GM12878 (cell line): ENCODE data around the gene GGCT. TPM values are rescaled to one million over a fixed set of nuclear protein-coding genes. Genes with fewer than 3 reads are reported as not detected.

Experiments used
- ATAC-seq: fragments of 200-7000 bp; cut with Tn5 transposase; 3 replicates; pipeline ENCODE4 v1.9.1; 2020; ENCODE audit warnings: mild to moderate bottlenecking, moderate library complexity
- BruUV-seq: library from RNA; stranded (reverse); fragments of 400-500 nt; replicated peaks from 2 replicates; lab custom pipeline; 2021; lab: Mats Ljungman, UMichigan
- CTCF ChIA-PET: fragments of 300-600 bp; sonication (Branson Sonifier 250); formaldehyde crosslinking; extraction: SDS; loops from one replicate; lab custom pipeline; 2021; ENCODE audit warnings: inconsistent platforms; lab: Yijun Ruan, JAX
- POLR2A ChIA-PET: fragments of 350-600 bp; formaldehyde crosslinking; extraction: SDS; loops from one replicate; lab custom pipeline; 2021; ENCODE audit warnings: inconsistent platforms; lab: Charles Lee
- RAD21 ChIA-PET: fragments of 300-600 bp; sonication (Branson Sonifier 250); formaldehyde crosslinking; loops from one replicate; lab custom pipeline; 2023; ENCODE audit warnings: antibody characterized with exemption; ENCODE audit not compliant: unreplicated experiment; lab: Charles Lee
- SMC1A ChIA-PET: fragments of 300-600 bp; sonication (Branson Sonifier 250); formaldehyde crosslinking; loops from one replicate; lab custom pipeline; 2023; ENCODE audit not compliant: unreplicated experiment, uncharacterized antibody; lab: Charles Lee
- DNase-seq: peaks from one replicate; pipeline ENCODE4 v3.0.0-alpha.2; 2011; ENCODE audit warnings: low read depth, low spot score
- FAIRE-seq: peaks from 3 replicates; lab custom pipeline; 2011; peaks lifted over from hg19 to GRCh38; lab: Jason Lieb, UNC
- H2AFZ ChIP-seq: 2 replicates; pipeline ENCODE4 v1.6.0; 2011; ENCODE audit warnings: low read depth, low read length, control low read depth; ENCODE audit not compliant: control insufficient read depth
- H3K27ac ChIP-seq: 2 replicates; pipeline ENCODE4 v1.5.1; 2011; ENCODE audit warnings: control low read depth; ENCODE audit not compliant: control insufficient read depth, insufficient read depth
- H3K27me3 ChIP-seq, 2 experiments: replicated peaks in 1 of 2; 2 replicates each; pipeline versions ENCODE4 v1.6.0 to v1.6.1; 2011; ENCODE audit warnings: low read length in 1 of 2; ENCODE audit not compliant: control insufficient read depth in 2 of 2, insufficient read depth in 2 of 2
- H3K36me3 ChIP-seq, 2 experiments: 2 replicates each; pipeline ENCODE4 v1.5.1; 2011; ENCODE audit warnings: low read length in 1 of 2; ENCODE audit not compliant: control insufficient read depth in 2 of 2, insufficient read depth in 2 of 2
- H3K4me1 ChIP-seq: 2 replicates; pipeline ENCODE4 v1.6.1; 2011; ENCODE audit warnings: mild to moderate bottlenecking, low read length, moderate library complexity, mixed read lengths; ENCODE audit not compliant: control insufficient read depth, insufficient read depth
- H3K4me2 ChIP-seq: 2 replicates; pipeline ENCODE4 v1.6.0; 2011; ENCODE audit warnings: control low read depth; ENCODE audit not compliant: control insufficient read depth, insufficient read depth
- H3K4me3 ChIP-seq: fragments of 200-600 bp; sonication (generic); 2 replicates; pipeline ENCODE4 v1.5.1; 2016
- H3K79me2 ChIP-seq: 2 replicates; pipeline ENCODE4 v1.6.0; 2011; ENCODE audit warnings: low read length; ENCODE audit not compliant: control insufficient read depth, insufficient read depth
- H3K9ac ChIP-seq: 2 replicates; pipeline ENCODE4 v1.8.0; 2011; ENCODE audit warnings: low read length, control low read depth, mixed read lengths; ENCODE audit not compliant: control insufficient read depth, insufficient read depth
- H3K9me3 ChIP-seq: replicated peaks from 3 replicates; pipeline ENCODE4 v1.5.1; 2011; ENCODE audit warnings: mild to moderate bottlenecking, low read length; ENCODE audit not compliant: control insufficient read depth, insufficient read depth
- H4K20me1 ChIP-seq: 2 replicates; pipeline ENCODE4 v1.6.0; 2011; ENCODE audit not compliant: control insufficient read depth, insufficient read depth
- BACH1 ChIP-seq: fragments of 450-650 bp; IDR thresholded peaks from 2 replicates; pipeline ENCODE4 v1.6.1; 2017; ENCODE audit warnings: mild to moderate bottlenecking, borderline replicate concordance
- CBFB ChIP-seq: IDR thresholded peaks from 2 replicates; pipeline ENCODE4 v1.6.1; 2016; ENCODE audit warnings: antibody characterized with exemption, low read depth
- CEBPB ChIP-seq, 2 experiments: fragments of 150-350 bp in 1 of 2; IDR thresholded peaks; 2 replicates each; pipeline ENCODE4 v1.6.1; 2012 to 2014; ENCODE audit warnings: low read depth in 2 of 2, low read length in 2 of 2, borderline replicate concordance in 1 of 2, inconsistent platforms in 1 of 2
- CREM ChIP-seq: IDR thresholded peaks from 2 replicates; pipeline ENCODE4 v1.6.1; 2014; ENCODE audit warnings: antibody characterized with exemption, low read depth
- HDGF ChIP-seq: fragments of 450-650 bp; IDR thresholded peaks from 2 replicates; pipeline ENCODE4 v1.6.1; 2016; ENCODE audit warnings: antibody characterized with exemption
- KDM1A ChIP-seq: fragments of 200-600 bp; sonication (generic); IDR thresholded peaks from 2 replicates; pipeline ENCODE4 v1.6.1; 2016; ENCODE audit warnings: borderline replicate concordance
- NFYB ChIP-seq: IDR thresholded peaks from 2 replicates; pipeline ENCODE4 v1.6.1; 2011; ENCODE audit warnings: low read depth, mild to moderate bottlenecking, low read length, improper control_type of control experiment, moderate library complexity; ENCODE audit not compliant: insufficient read depth
- POLR2AphosphoS2 ChIP-seq: IDR thresholded peaks from 2 replicates; pipeline ENCODE4 v1.6.1; 2011; ENCODE audit warnings: low read depth, mild to moderate bottlenecking, low read length, improper control_type of control experiment, moderate library complexity
- SIX5 ChIP-seq: IDR thresholded peaks from 2 replicates; pipeline ENCODE4 v1.6.1; 2011; ENCODE audit warnings: mild to moderate bottlenecking, low read depth, low read length, moderate library complexity; ENCODE audit not compliant: severe bottlenecking
- SP1 ChIP-seq: IDR thresholded peaks from one replicate; pipeline ENCODE4 v1.6.1; 2011; ENCODE audit warnings: low read depth, low read length
- TCF7 ChIP-seq: IDR thresholded peaks from 2 replicates; pipeline ENCODE4 v1.6.1; 2014; ENCODE audit warnings: antibody characterized with exemption, borderline replicate concordance
- ZNF24 ChIP-seq: fragments of 450-650 bp; IDR thresholded peaks from 2 replicates; pipeline ENCODE4 v1.6.1; 2017; ENCODE audit warnings: antibody characterized with exemption, mild to moderate bottlenecking
- ZNF622 ChIP-seq: fragments of 450-650 bp; IDR thresholded peaks from 2 replicates; pipeline ENCODE4 v1.6.1; 2017; ENCODE audit warnings: mild to moderate bottlenecking, inconsistent platforms
- WGBS: methylation state at CpG from one replicate; pipeline ENCODE4 v1.1.6; 2016; ENCODE audit warnings: low lambda C conversion rate; ENCODE audit not compliant: insufficient replicate concordance, insufficient coverage; ENCODE audit errors: missing lambda C conversion rate; 5-methylcytosine and 5-hydroxymethylcytosine counted together
- in situ Hi-C: fragments of 300-500 bp; cut with MboI; formaldehyde crosslinking; loops from 9 replicates; pipeline ENCODE4 v1.14.3; 2018; ENCODE audit warnings: mixed read lengths
- intact Hi-C: fragments of 100-400 bp; cut with micrococcal nuclease; formaldehyde crosslinking; loops from one replicate; pipeline ENCODE4 v1.14.2; 2022; ENCODE audit not compliant: unreplicated experiment
- polyA plus RNA-seq, 11 experiments: library from polyadenylated mRNA; depleted of rRNA in 4 of 11; unstranded in 6 of 11; stranded (reverse) in 5 of 11; fragments of >200 nt; fragmentation: Nextera tagmentation in 4 of 11; fragmentation: Illumina TruSeq in 1 of 11; extraction: Ambion mirVana in 4 of 11; extraction: Trizol in 1 of 11; gene quantifications; 1 replicate in 1 of 11; 2 replicates in 10 of 11; pipeline versions ENCODE4 v1.2.1 to v1.2.3, GENCODE V29; 2011 to 2016; ENCODE audit warnings: inconsistent platforms in 2 of 11, missing spikeins in 2 of 11, low read depth in 1 of 11
- total RNA-seq, 4 experiments: library from RNA; depleted of rRNA in 3 of 4; stranded (reverse); fragments of >200 nt in 3 of 4; fragmentation: Illumina TruSeq in 1 of 4; extraction: Trizol in 1 of 4; gene quantifications; 2 replicates each; pipeline versions ENCODE4 v1.2.1 to v1.2.3, GENCODE V29; 2013 to 2021
- TF ChIP-seq, protein P1 (sequence below): IDR thresholded peaks from 2 replicates; pipeline ENCODE4 v1.6.1; 2012; ENCODE audit warnings: low read depth, low read length, improper control_type of control experiment
- TF ChIP-seq, protein P2 (sequence below): fragments of 450-650 bp; IDR thresholded peaks from 2 replicates; pipeline ENCODE4 v1.6.1; 2016; ENCODE audit warnings: mild to moderate bottlenecking
- TF ChIP-seq, protein P3 (sequence below): IDR thresholded peaks from 2 replicates; pipeline ENCODE4 v1.6.1; 2011; ENCODE audit warnings: low read depth, low read length, improper control_type of control experiment, borderline replicate concordance
- TF ChIP-seq, protein P4 (sequence below): IDR thresholded peaks from 2 replicates; pipeline ENCODE4 v1.6.1; 2012; ENCODE audit warnings: low read depth, low read length, improper control_type of control experiment

The GGCT gene
- total and polyA plus RNA-seq, 10 of the 15 experiments (the other 5 are each of a cell fraction or from before 2014, with no cell fraction given), result 57.0 to 215 (median 92.3) TPM

DNA sequence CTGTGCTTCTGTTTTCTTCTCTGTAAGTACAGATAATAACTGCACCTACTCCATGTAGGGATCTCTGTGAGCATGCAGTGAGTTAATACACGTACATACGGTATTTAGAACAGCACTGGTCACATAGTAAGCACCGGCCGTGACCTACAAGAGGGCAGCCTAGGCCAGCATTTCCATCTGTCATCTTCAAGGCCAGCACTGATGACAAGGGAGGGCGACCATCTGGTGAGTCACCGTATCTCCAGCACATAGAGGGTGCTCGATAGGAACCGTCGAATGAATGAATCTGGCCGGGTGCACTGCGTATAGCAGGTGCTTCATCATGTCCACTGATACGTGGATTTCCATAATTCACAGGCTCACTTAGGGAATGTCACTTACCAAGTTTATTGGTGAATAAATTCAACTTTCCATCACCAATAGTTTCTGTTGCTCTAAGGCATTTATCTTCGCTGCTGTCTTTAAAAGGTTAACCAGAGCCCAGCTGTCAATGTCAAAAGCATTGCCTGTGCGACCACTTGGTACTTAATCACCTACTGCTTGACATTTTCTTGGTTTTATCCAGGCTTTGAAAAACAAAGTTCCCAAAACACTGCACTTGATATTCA, 34.4 kb downstream of the GGCT start:
- H3K4me3 ChIP-seq, result no peak overlapping the region
- H3K9me3 ChIP-seq, result no peaks in the 10 kb centered on the region; the same call in 2 of the 3 replicates
- 96% methylated on average over 14 of the region's 14 CpGs for WGBS
- ChIA-PET RAD21 (no interaction called here), SMC1A (no interaction called here)
- ATAC-seq, result no peak
- peaks cover 8% of the 10 kb centered on the region for H3K79me2 ChIP-seq
- in situ Hi-C loops, result no loop called here
- DNase-seq, result no peak
- H3K4me2 ChIP-seq, result no peak overlapping the region
- no peak overlapping the region for H3K27ac ChIP-seq
- TF ChIP-seq ZNF24 (no peak), CEBPB (IDR thresholded peaks at IDR 0.05; ENCODE audit: borderline replicate concordance in 1 of 2, low read depth in 2 of 2, low read length in 2 of 2) (no peak), ZNF622 (no peak), CBFB (no peak), BACH1 (no peak), HDGF (no peak), NFYB (no peak), SIX5 (no peak), SP1 (no peak), TCF7 (no peak), CREM (no peak), POLR2AphosphoS2 (no peak), KDM1A (no peak)
- TF ChIP-seq, protein P1, sequence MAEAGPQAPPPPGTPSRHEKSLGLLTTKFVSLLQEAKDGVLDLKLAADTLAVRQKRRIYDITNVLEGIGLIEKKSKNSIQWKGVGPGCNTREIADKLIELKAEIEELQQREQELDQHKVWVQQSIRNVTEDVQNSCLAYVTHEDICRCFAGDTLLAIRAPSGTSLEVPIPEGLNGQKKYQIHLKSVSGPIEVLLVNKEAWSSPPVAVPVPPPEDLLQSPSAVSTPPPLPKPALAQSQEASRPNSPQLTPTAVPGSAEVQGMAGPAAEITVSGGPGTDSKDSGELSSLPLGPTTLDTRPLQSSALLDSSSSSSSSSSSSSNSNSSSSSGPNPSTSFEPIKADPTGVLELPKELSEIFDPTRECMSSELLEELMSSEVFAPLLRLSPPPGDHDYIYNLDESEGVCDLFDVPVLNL, result no peak
- TF ChIP-seq, protein P2, sequence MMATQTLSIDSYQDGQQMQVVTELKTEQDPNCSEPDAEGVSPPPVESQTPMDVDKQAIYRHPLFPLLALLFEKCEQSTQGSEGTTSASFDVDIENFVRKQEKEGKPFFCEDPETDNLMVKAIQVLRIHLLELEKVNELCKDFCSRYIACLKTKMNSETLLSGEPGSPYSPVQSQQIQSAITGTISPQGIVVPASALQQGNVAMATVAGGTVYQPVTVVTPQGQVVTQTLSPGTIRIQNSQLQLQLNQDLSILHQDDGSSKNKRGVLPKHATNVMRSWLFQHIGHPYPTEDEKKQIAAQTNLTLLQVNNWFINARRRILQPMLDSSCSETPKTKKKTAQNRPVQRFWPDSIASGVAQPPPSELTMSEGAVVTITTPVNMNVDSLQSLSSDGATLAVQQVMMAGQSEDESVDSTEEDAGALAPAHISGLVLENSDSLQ, result no peak
- TF ChIP-seq, protein P3, sequence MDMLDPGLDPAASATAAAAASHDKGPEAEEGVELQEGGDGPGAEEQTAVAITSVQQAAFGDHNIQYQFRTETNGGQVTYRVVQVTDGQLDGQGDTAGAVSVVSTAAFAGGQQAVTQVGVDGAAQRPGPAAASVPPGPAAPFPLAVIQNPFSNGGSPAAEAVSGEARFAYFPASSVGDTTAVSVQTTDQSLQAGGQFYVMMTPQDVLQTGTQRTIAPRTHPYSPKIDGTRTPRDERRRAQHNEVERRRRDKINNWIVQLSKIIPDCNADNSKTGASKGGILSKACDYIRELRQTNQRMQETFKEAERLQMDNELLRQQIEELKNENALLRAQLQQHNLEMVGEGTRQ, result no peak
- TF ChIP-seq, protein P4, sequence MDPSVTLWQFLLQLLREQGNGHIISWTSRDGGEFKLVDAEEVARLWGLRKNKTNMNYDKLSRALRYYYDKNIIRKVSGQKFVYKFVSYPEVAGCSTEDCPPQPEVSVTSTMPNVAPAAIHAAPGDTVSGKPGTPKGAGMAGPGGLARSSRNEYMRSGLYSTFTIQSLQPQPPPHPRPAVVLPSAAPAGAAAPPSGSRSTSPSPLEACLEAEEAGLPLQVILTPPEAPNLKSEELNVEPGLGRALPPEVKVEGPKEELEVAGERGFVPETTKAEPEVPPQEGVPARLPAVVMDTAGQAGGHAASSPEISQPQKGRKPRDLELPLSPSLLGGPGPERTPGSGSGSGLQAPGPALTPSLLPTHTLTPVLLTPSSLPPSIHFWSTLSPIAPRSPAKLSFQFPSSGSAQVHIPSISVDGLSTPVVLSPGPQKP, result no peak
- TF ChIP-seq, all 136 proteins: peak for 0
- 0 out of 4 replicates have a peak, but pooled peaks cover 0 to 6% of the 10 kb centered on the region in 2 experiments for H3K36me3 ChIP-seq
- H3K9ac ChIP-seq, result no peak overlapping the region
- H3K27me3 ChIP-seq, result no peaks in the 10 kb centered on the region
- CTCF ChIA-PET, result no interaction called here
- intact Hi-C loops, result no loop called here
- H4K20me1 ChIP-seq, result no peaks in the 10 kb centered on the region
- H2AFZ ChIP-seq, result no peak overlapping the region
- no TSS peak for BruUV-seq
- POLR2A ChIA-PET, result interaction anchor here (1.1 kb wide), 1 partner anchor 8 kb away, joined by 3 read pairs; the partner anchor contains the start of gene NOD1
- no peak for FAIRE-seq
- peaks cover 21% of the 10 kb centered on the region for H3K4me1 ChIP-seq
